LHCN-M2 (cell line): ENCODE data around the gene NTMT1. TPM values are rescaled to one million over a fixed set of nuclear protein-coding genes. Genes with fewer than 3 reads are reported as not detected.
"Not testable (repeated sequence)": the region's sequence is repeated elsewhere in the genome, so short reads cannot be mapped to it uniquely, and the experiment has no call there.

Experiments
- DNase-seq: peaks from one replicate; pipeline ENCODE4 v3.0.0-alpha.2; 2012; ENCODE audit warnings: low read depth
- total RNA-seq: library from RNA; depleted of rRNA; stranded (reverse); fragments of >200 nt; gene quantifications from 2 replicates; pipeline ENCODE4 v1.2.3, GENCODE V29; 2014

NTMT1 gene
- total RNA-seq, 1 experiment from 2014 or later, result 24.3 TPM

- DNase-seq, result no peak
Observed at GRCh38 chr9:129615407-129616285, 10.3 kb upstream of the NTMT1 start.

DNA sequence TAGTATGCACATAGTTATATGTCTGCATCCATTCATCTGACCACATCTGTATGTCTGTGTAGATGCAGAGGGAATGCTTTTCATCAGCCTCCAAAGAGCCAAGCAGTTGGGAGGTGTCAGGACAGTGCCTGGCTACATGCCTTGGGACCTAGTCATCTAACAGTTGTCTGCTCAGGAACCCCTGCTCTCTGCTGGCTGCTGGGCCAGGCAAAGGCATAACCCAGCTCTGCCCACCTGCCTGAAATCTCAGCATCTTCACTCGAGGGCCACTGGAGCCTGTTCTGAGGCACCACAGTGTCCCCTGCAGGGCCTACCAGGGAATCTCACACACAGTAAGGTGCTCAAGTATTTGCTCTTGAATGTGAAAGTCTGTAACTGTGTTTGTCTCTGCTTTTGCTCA, 8.8 kb upstream of the NTMT1 start:
- peak; percentile 66 for DNase-seq

- peak; percentile 23 for DNase-seq
Observed at GRCh38 chr9:129619787-129620668, 5.9 kb upstream of the NTMT1 start.

- DNase-seq, result no peak
Observed at GRCh38 chr9:129620669-129621295, 5.2 kb upstream of the NTMT1 start, which contains the start of gene C9orf50. TSS of gene C9orf50 (minus strand) at chr9:129621101. CDS start at chr9:129620574, 527 bp downstream.

- DNase-seq, result no peak
Observed at GRCh38 chr9:129623331-129623730, 2.6 kb upstream of the NTMT1 start.

DNA sequence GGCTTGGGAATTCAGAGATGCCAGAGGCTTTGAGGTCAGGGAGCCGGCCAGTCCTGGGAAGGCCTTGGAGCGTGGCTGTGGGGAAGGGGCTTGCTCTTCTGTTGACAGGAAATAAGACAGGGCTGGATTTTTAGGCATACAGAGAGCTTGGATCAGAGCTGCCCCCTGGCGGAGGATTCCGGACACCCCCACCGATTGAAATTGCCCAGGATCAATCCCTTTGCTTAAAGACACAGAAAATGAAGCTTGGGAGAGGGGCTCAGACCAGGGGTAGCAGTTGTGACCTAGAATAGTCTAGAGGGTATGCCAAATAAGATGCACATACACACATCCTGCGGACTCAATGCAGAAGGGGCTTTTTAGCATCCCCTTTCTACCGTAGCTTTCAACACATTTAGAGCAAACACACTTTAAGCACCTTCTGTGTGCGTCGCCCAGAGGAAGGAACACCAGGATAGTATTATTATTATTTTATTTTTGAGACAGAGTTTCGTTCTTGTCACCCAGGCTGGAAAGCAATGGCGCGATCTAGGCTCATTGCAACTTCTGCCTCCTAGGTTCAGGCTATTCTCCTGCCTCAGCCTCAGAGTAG, 1.7 kb upstream of the NTMT1 start:
- DNase-seq, result no peak

DNA sequence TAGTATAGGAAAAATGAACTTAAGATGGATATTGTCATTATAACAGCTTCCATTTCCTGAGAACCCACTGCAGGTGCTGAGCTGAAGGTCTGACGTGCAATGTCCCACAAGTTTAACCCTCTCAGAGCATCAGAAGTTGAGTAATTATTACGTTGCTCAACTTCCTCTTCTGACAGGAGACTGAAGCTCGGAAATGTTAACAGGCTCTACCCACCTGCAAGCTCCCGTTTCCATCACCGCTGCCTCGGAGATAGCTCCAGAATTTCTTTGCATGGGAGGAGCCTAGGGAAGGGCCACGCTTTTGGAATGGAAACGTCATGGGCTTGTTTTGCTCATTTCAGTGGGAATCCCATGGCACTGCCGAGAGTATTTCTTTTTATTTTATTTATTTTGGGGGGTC, 1.0 kb upstream of the NTMT1 start:
- DNase-seq, result no peak

GRCh38 chr9:129626625-129627284, 792 bp downstream of the NTMT1 start:
- peak; percentile 56 for DNase-seq

DNA sequence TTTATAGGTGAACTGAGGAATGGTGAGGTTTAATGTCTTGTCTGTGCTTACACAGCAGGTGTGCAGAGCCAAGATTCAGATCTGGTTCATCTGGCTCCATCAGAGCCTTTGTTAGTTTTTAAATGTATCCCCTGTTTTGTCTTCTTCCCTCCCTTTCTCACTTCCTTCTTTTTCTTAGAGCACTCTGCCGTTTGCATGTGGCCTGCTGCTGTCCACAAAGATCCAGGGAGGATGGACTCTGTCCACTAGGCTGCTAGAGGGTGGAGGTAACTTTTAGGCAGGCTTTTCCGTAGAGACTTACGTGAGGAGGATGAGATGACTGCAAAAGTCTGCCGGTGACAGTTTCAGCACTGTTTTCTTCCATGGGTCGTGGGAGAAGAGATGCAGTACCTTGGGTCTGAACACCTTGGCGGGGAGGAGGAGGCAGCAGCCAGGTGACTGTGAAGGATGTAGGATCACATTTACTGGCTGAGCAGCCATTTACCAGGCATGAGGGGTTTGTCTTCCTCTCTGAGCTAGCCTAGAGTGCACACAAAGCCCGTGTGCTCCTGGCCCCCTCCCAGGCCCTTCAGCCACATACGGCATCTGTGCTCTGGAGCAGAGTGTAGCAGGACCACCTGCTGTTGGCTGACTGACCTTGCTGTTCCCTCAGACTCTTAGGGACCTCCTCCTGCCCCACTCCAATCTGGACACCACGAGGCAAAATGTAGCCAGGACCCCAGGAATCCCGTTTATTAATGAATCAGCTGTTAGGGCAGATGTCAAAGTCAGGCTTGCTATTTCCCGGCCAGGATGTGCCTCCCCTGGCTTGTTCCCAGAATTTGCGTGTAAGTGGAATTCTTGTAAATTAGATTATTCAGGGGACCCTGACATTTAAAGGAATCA, 1.8 kb downstream of the NTMT1 start:
- DNase-seq, result no peak

GRCh38 chr9:129628709-129629108, 2.7 kb downstream of the NTMT1 start:
- DNase-seq, result no peak

- no peak for DNase-seq
Observed at GRCh38 chr9:129629251-129629820, 3.4 kb downstream of the NTMT1 start.

- no peak for DNase-seq
Observed at GRCh38 chr9:129630967-129631673, 5.2 kb downstream of the NTMT1 start.

DNA sequence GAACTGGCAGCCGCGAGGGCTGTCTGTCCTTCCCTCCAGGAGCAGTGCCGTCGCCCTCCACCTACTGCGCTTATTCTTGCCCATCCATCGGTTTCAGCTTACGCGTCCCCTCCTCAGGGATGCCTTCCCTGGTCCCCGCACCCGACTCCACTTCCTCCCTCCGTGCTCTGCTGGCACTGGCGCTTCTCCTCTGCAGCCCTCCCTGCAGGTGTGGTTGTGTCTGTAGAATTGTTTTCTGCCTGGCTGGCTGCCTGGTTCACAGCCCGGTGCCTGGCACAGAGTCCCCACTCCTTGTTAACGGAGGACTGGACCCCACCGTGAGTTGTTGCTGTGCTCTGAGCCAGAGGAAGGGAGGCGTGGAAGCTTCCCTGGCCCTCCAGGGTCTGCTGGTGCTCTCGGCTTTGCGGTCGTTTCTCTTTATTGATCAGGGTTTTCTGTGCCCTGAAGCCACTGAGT, 5.7 kb downstream of the NTMT1 start:
- DNase-seq, result no peak

GRCh38 chr9:129632460-129632859, 6.5 kb downstream of the NTMT1 start:
- no peak for DNase-seq

- DNase-seq, result no peak
Observed at GRCh38 chr9:129633207-129633606, 7.2 kb downstream of the NTMT1 start.

DNA sequence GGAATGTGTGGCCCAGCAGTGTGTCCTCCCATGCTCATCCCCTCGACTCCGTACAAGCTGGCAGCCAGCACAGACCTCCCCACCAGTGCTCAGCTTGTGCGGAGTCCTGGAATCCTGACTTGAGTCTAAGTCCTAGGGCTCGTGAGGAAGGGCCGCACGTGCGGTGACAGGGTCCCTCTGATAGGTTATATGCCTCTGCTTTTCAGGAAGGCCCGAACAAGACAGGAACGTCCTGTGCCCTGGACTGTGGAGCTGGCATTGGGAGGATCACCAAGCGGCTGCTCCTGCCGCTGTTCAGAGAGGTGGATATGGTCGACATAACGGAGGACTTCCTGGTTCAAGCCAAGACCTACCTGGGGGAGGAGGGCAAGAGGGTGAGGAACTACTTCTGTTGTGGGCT, 7.9 kb downstream of the NTMT1 start:
- no peak for DNase-seq

DNA sequence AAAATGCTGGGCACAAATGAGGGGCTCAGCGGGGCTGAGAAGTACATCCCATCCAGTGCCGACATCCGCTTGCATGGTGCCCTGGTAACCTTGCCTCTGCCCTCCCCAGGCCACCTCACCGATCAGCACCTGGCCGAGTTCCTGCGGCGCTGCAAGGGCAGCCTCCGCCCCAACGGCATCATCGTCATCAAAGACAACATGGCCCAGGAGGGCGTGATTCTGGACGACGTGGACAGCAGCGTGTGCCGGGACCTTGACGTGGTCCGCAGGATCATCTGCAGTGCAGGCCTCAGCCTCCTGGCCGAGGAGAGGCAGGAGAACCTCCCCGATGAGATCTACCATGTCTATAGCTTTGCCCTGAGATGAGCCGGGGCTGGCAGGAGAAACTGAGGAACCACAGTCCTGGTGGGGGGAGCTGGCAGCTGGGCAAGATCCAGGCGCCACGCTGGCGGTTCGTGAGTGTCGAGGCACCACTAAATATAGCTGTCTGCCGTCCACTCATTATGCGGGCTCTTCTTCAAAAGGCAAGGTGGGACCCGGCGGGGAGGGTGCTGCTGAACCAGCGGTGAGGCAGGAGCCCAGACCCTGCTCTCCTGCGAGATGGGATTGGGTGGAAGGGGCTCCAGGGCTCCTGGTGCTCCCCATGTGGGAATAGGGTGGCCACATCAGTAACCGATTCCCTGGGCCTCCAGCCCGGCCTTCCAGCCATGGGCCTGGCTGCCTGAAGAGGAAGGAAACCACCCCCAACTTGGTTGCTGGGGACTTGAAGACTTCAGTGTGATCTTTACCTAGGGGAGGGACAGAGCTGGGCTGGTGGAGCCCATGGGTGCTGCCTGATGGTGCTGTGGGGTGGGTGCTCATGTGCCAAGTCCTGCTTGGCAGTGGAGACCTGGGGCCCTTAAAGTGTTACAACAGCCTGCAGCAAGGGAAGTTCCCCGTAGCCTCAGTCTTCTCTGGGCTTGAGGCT, 9.4 kb downstream of the NTMT1 start:
- no peak for DNase-seq

- DNase-seq, result not testable (repeated sequence)
Observed at GRCh38 chr9:129636343-129636742, 10.4 kb downstream of the NTMT1 start.
